ENCODE results near the gene NPLOC4. TPM values are rescaled to one million over a fixed set of nuclear protein-coding genes. Genes with fewer than 3 reads are reported as not detected.

Gene NPLOC4
- polyA plus RNA-seq, 1 of the 3 experiments (the other 2 are of a cell fraction): 88.6 TPM

DNA sequence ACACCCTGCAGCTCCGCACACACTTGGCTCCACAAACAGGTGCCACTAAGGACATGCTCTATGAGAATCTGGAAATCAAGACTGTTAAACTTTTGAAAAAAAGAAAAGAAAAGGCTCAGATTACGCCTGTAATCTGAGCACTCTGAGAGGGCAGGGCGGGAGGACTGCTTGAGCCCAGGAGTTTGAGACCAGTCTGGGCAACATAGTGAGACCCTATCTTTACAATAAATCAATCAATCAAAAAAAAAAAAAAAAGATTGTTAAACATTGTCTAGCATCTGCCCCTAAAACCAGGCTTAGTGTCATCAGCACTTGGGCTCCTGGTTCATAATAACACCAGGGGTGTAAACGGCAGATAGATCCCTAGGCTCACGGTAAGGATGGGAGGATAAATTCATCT lies 47.3 kb downstream of the NPLOC4 start:
- CTCF ChIA-PET: interaction anchor here (5.4 kb wide), 1 partner anchor 11 kb away, joined by 36 read pairs; no protein-coding TSS in a partner anchor

More for the DNA sequence above, 47.3 kb downstream of the NPLOC4 start:
- no peak overlapping the region for H3K9ac ChIP-seq
- no peak overlapping the region for H2AFZ ChIP-seq (ENCODE audit: low read depth)
- 0 out of 2 replicates have a peak, but pooled peaks cover 9% of the 10 kb centered on the region for H4K20me1 ChIP-seq (ENCODE audit: insufficient read depth)
- no peaks in the 10 kb centered on the region for H3K9me3 ChIP-seq
- H3K4me1 ChIP-seq (ENCODE audit: control insufficient read depth in 1 of 2, insufficient read depth in 2 of 2, low read depth in 1 of 2, low read length in 1 of 2): no peaks in the 10 kb centered on the region
- peaks cover 31% of the 10 kb centered on the region; the same call in 1 of the 2 replicates for H3K79me2 ChIP-seq (ENCODE audit: insufficient read depth)
- H3K4me3 ChIP-seq (ENCODE audit: low read depth in 2 of 2, low read length in 1 of 2): no peak overlapping the region
- DNase-seq: no peak
- 97% methylated on average over 5 of the region's 5 CpGs for WGBS (ENCODE audit: low lambda C conversion rate)
- POLR2A ChIA-PET: interaction anchor here (0.6 kb wide), 1 partner anchor 35 kb away, joined by 3 read pairs; no protein-coding TSS in a partner anchor
- no peaks in the 10 kb centered on the region for H3K9me2 ChIP-seq
- peaks cover 11% of the 10 kb centered on the region for H3F3A ChIP-seq (replicated peaks; ENCODE audit: insufficient read depth)
- no peak overlapping the region for H3K27ac ChIP-seq (ENCODE audit: low read depth in 2 of 2, low read length in 1 of 2)
- peaks cover 57 to 88% of the 10 kb centered on the region in 2 experiments for H3K36me3 ChIP-seq (replicated peaks in 1 of 2; ENCODE audit: control insufficient read depth in 1 of 2, insufficient read depth in 2 of 2, low read length in 1 of 2)
- no peaks in the 10 kb centered on the region for H3K27me3 ChIP-seq (ENCODE audit: insufficient read depth)
- no peak for TF ChIP-seq RCOR1 (IDR thresholded peaks at IDR 0.05; ENCODE audit: low read length)
- TF ChIP-seq, protein P1, sequence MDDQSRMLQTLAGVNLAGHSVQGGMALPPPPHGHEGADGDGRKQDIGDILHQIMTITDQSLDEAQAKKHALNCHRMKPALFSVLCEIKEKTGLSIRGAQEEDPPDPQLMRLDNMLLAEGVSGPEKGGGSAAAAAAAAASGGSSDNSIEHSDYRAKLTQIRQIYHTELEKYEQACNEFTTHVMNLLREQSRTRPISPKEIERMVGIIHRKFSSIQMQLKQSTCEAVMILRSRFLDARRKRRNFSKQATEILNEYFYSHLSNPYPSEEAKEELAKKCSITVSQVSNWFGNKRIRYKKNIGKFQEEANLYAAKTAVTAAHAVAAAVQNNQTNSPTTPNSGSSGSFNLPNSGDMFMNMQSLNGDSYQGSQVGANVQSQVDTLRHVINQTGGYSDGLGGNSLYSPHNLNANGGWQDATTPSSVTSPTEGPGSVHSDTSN (IDR thresholded peaks at IDR 0.05): no peak
- TF ChIP-seq RXRA (IDR thresholded peaks at IDR 0.05; ENCODE audit: borderline replicate concordance, low read depth): no peak
- TF ChIP-seq SMC3 (IDR thresholded peaks at IDR 0.05; ENCODE audit: low read depth, low read length): no peak
- TF ChIP-seq POLR2AphosphoS5 (IDR thresholded peaks at IDR 0.05; ENCODE audit: low read depth, low read length): no peak
- TF ChIP-seq ZBTB33 (IDR thresholded peaks at IDR 0.05; ENCODE audit: borderline replicate concordance, low read depth): no peak
- TF ChIP-seq RFX5 (IDR thresholded peaks at IDR 0.05; ENCODE audit: low read length): no peak
- TF ChIP-seq, protein P2, sequence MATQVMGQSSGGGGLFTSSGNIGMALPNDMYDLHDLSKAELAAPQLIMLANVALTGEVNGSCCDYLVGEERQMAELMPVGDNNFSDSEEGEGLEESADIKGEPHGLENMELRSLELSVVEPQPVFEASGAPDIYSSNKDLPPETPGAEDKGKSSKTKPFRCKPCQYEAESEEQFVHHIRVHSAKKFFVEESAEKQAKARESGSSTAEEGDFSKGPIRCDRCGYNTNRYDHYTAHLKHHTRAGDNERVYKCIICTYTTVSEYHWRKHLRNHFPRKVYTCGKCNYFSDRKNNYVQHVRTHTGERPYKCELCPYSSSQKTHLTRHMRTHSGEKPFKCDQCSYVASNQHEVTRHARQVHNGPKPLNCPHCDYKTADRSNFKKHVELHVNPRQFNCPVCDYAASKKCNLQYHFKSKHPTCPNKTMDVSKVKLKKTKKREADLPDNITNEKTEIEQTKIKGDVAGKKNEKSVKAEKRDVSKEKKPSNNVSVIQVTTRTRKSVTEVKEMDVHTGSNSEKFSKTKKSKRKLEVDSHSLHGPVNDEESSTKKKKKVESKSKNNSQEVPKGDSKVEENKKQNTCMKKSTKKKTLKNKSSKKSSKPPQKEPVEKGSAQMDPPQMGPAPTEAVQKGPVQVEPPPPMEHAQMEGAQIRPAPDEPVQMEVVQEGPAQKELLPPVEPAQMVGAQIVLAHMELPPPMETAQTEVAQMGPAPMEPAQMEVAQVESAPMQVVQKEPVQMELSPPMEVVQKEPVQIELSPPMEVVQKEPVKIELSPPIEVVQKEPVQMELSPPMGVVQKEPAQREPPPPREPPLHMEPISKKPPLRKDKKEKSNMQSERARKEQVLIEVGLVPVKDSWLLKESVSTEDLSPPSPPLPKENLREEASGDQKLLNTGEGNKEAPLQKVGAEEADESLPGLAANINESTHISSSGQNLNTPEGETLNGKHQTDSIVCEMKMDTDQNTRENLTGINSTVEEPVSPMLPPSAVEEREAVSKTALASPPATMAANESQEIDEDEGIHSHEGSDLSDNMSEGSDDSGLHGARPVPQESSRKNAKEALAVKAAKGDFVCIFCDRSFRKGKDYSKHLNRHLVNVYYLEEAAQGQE (IDR thresholded peaks at IDR 0.05; ENCODE audit: low read depth, low read length): no peak
- no peak for TF ChIP-seq NRF1 (IDR thresholded peaks at IDR 0.05; ENCODE audit: low read depth, low read length)
- no peak for TF ChIP-seq SIN3A (IDR thresholded peaks at IDR 0.05; ENCODE audit: borderline replicate concordance, low read depth, low read length)
- no peak for TF ChIP-seq USF1 (IDR thresholded peaks at IDR 0.05; ENCODE audit: borderline replicate concordance, low read depth)
- TF ChIP-seq FOSL2 (IDR thresholded peaks at IDR 0.05; ENCODE audit: borderline replicate concordance, low read depth): no peak
- no peak for TF ChIP-seq MXI1 (IDR thresholded peaks at IDR 0.05; ENCODE audit: low read depth, low read length)
- TF ChIP-seq, protein P3, sequence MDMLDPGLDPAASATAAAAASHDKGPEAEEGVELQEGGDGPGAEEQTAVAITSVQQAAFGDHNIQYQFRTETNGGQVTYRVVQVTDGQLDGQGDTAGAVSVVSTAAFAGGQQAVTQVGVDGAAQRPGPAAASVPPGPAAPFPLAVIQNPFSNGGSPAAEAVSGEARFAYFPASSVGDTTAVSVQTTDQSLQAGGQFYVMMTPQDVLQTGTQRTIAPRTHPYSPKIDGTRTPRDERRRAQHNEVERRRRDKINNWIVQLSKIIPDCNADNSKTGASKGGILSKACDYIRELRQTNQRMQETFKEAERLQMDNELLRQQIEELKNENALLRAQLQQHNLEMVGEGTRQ (IDR thresholded peaks at IDR 0.05; ENCODE audit: borderline replicate concordance, low read depth, low read length): no peak
- no peak for TF ChIP-seq FOXJ3 (CRISPR knock-in tag; IDR thresholded peaks at IDR 0.05)
- TF ChIP-seq, protein P4, sequence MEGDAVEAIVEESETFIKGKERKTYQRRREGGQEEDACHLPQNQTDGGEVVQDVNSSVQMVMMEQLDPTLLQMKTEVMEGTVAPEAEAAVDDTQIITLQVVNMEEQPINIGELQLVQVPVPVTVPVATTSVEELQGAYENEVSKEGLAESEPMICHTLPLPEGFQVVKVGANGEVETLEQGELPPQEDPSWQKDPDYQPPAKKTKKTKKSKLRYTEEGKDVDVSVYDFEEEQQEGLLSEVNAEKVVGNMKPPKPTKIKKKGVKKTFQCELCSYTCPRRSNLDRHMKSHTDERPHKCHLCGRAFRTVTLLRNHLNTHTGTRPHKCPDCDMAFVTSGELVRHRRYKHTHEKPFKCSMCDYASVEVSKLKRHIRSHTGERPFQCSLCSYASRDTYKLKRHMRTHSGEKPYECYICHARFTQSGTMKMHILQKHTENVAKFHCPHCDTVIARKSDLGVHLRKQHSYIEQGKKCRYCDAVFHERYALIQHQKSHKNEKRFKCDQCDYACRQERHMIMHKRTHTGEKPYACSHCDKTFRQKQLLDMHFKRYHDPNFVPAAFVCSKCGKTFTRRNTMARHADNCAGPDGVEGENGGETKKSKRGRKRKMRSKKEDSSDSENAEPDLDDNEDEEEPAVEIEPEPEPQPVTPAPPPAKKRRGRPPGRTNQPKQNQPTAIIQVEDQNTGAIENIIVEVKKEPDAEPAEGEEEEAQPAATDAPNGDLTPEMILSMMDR (IDR thresholded peaks at IDR 0.05): no peak
- TF ChIP-seq YY1 (IDR thresholded peaks at IDR 0.05; ENCODE audit: low read depth): no peak
- no peak for TF ChIP-seq RAD21 (IDR thresholded peaks at IDR 0.05; ENCODE audit: low read length)
- no peak for TF ChIP-seq MEF2A (IDR thresholded peaks at IDR 0.05; ENCODE audit: borderline replicate concordance, low read depth)
- H3K4me2 ChIP-seq: no peak overlapping the region

Data from SK-N-SH (cell line).